ENCODE results near the gene CARMIL1.
A peak's percentile ranks its signal among the peaks of the same experiment; 100 is the strongest.

Gene CARMIL1

GRCh38 chr6:25277386-25277785, 1.8 kb upstream of the CARMIL1 start:
- no peak overlapping the region for H3K4me3 ChIP-seq (ENCODE audit: low read length in 2 of 2)
- no peaks in the 10 kb centered on the region for H3K27me3 ChIP-seq (ENCODE audit: control insufficient read depth in 1 of 2, insufficient read depth in 2 of 2, low read length in 2 of 2)
- no peak overlapping the region for H3K9ac ChIP-seq (ENCODE audit: low read length in 2 of 2)
- H3K36me3 ChIP-seq (ENCODE audit: control insufficient read depth in 2 of 2, insufficient read depth in 2 of 2, low read length in 2 of 2), result no peaks in the 10 kb centered on the region
- no peak overlapping the region for H3K27ac ChIP-seq (ENCODE audit: low read length)
- peaks cover 19% of the 10 kb centered on the region for H3K4me1 ChIP-seq (ENCODE audit: control insufficient read depth, insufficient read depth, low read length)
- no peaks in the 10 kb centered on the region for H3K9me3 ChIP-seq (ENCODE audit: control insufficient read depth in 2 of 2, low read length in 2 of 2)

GRCh38 chr6:25277857-25278256, 1.3 kb upstream of the CARMIL1 start:
- Histone ChIP-seq H3K27ac (ENCODE audit: low read length) (no peak overlapping the region), H3K9ac (ENCODE audit: low read length in 2 of 2) (no peak overlapping the region), H3K4me3 (ENCODE audit: low read length in 2 of 2) (no peak overlapping the region), H3K9me3 (ENCODE audit: control insufficient read depth in 2 of 2, low read length in 2 of 2) (no peaks in the 10 kb centered on the region), H3K4me1 (ENCODE audit: control insufficient read depth, insufficient read depth, low read length) (peaks cover 19% of the 10 kb centered on the region), H3K27me3 (ENCODE audit: control insufficient read depth in 1 of 2, insufficient read depth in 2 of 2, low read length in 2 of 2) (no peaks in the 10 kb centered on the region), H3K36me3 (ENCODE audit: control insufficient read depth in 2 of 2, insufficient read depth in 2 of 2, low read length in 2 of 2) (no peaks in the 10 kb centered on the region)

GRCh38 chr6:25278261-25278913, 787 bp upstream of the CARMIL1 start:
- peak overlapping the region; percentile 64 to 68 for H3K9ac ChIP-seq (ENCODE audit: low read length in 2 of 2)

GRCh38 chr6:25279748-25280343, 672 bp downstream of the CARMIL1 start:
- no peak overlapping the region for H3K27ac ChIP-seq (ENCODE audit: low read length)
- H3K4me1 ChIP-seq (ENCODE audit: control insufficient read depth, insufficient read depth, low read length), result peaks cover 19% of the 10 kb centered on the region
- peak overlapping the region; percentile 64 to 80 for H3K9ac ChIP-seq (ENCODE audit: low read length in 2 of 2)
- H3K36me3 ChIP-seq (ENCODE audit: control insufficient read depth in 2 of 2, insufficient read depth in 2 of 2, low read length in 2 of 2), result no peaks in the 10 kb centered on the region
- no peaks in the 10 kb centered on the region for H3K9me3 ChIP-seq (ENCODE audit: control insufficient read depth in 2 of 2, low read length in 2 of 2)
- H3K27me3 ChIP-seq (ENCODE audit: control insufficient read depth in 1 of 2, insufficient read depth in 2 of 2, low read length in 2 of 2), result no peaks in the 10 kb centered on the region
- H3K4me3 ChIP-seq (ENCODE audit: low read length in 2 of 2), result peak overlapping the region; percentile 78 to 85

More at GRCh38 chr6:25278261-25278913, 787 bp upstream of the CARMIL1 start:
- Histone ChIP-seq H3K9me3 (ENCODE audit: control insufficient read depth in 2 of 2, low read length in 2 of 2) (no peaks in the 10 kb centered on the region), H3K27me3 (ENCODE audit: control insufficient read depth in 1 of 2, insufficient read depth in 2 of 2, low read length in 2 of 2) (no peaks in the 10 kb centered on the region), H3K27ac (ENCODE audit: low read length) (no peak overlapping the region), H3K4me1 (ENCODE audit: control insufficient read depth, insufficient read depth, low read length) (peaks cover 19% of the 10 kb centered on the region), H3K4me3 (ENCODE audit: low read length in 2 of 2) (peak overlapping the region; percentile 78 to 85), H3K36me3 (ENCODE audit: control insufficient read depth in 2 of 2, insufficient read depth in 2 of 2, low read length in 2 of 2) (no peaks in the 10 kb centered on the region)

GRCh38 chr6:25280344-25281074, 1.3 kb downstream of the CARMIL1 start:
- peak overlapping the region in 1 of 2 donors; percentile 80 for H3K9ac ChIP-seq (ENCODE audit: low read length in 2 of 2)

GRCh38 chr6:25286891-25287290, 7.7 kb downstream of the CARMIL1 start:
- no peak overlapping the region for H3K9ac ChIP-seq (ENCODE audit: low read length in 2 of 2)
- H3K4me1 ChIP-seq (ENCODE audit: control insufficient read depth, insufficient read depth, low read length), result no peaks in the 10 kb centered on the region
- H3K9me3 ChIP-seq (ENCODE audit: control insufficient read depth in 2 of 2, low read length in 2 of 2), result no peaks in the 10 kb centered on the region
- no peak overlapping the region for H3K4me3 ChIP-seq (ENCODE audit: low read length in 2 of 2)
- no peaks in the 10 kb centered on the region for H3K27me3 ChIP-seq (ENCODE audit: control insufficient read depth in 1 of 2, insufficient read depth in 2 of 2, low read length in 2 of 2)
- H3K36me3 ChIP-seq (ENCODE audit: control insufficient read depth in 2 of 2, insufficient read depth in 2 of 2, low read length in 2 of 2), result no peaks in the 10 kb centered on the region
- H3K27ac ChIP-seq (ENCODE audit: low read length), result no peak overlapping the region

More at GRCh38 chr6:25280344-25281074, 1.3 kb downstream of the CARMIL1 start:
- Histone ChIP-seq H3K27ac (ENCODE audit: low read length) (no peak overlapping the region), H3K4me3 (ENCODE audit: low read length in 2 of 2) (peak overlapping the region; percentile 78 to 85), H3K36me3 (ENCODE audit: control insufficient read depth in 2 of 2, insufficient read depth in 2 of 2, low read length in 2 of 2) (no peaks in the 10 kb centered on the region), H3K9me3 (ENCODE audit: control insufficient read depth in 2 of 2, low read length in 2 of 2) (no peaks in the 10 kb centered on the region), H3K27me3 (ENCODE audit: control insufficient read depth in 1 of 2, insufficient read depth in 2 of 2, low read length in 2 of 2) (no peaks in the 10 kb centered on the region), H3K4me1 (ENCODE audit: control insufficient read depth, insufficient read depth, low read length) (peaks cover 19% of the 10 kb centered on the region)

GRCh38 chr6:25287941-25288340, 8.8 kb downstream of the CARMIL1 start:
- no peak overlapping the region for H3K27ac ChIP-seq (ENCODE audit: low read length)
- no peak overlapping the region for H3K9ac ChIP-seq (ENCODE audit: low read length in 2 of 2)
- H3K9me3 ChIP-seq (ENCODE audit: control insufficient read depth in 2 of 2, low read length in 2 of 2), result no peaks in the 10 kb centered on the region
- H3K27me3 ChIP-seq (ENCODE audit: control insufficient read depth in 1 of 2, insufficient read depth in 2 of 2, low read length in 2 of 2), result no peaks in the 10 kb centered on the region
- H3K4me1 ChIP-seq (ENCODE audit: control insufficient read depth, insufficient read depth, low read length), result no peaks in the 10 kb centered on the region
- no peak overlapping the region for H3K4me3 ChIP-seq (ENCODE audit: low read length in 2 of 2)
- H3K36me3 ChIP-seq (ENCODE audit: control insufficient read depth in 2 of 2, insufficient read depth in 2 of 2, low read length in 2 of 2), result no peaks in the 10 kb centered on the region

- no peaks in the 10 kb centered on the region for H3K36me3 ChIP-seq (ENCODE audit: control insufficient read depth in 2 of 2, insufficient read depth in 2 of 2, low read length in 2 of 2)
- no peak overlapping the region for H3K9ac ChIP-seq (ENCODE audit: low read length in 2 of 2)
- no peaks in the 10 kb centered on the region for H3K9me3 ChIP-seq (ENCODE audit: control insufficient read depth in 2 of 2, low read length in 2 of 2)
- no peak overlapping the region for H3K27ac ChIP-seq (ENCODE audit: low read length)
- H3K4me3 ChIP-seq (ENCODE audit: low read length in 2 of 2), result no peak overlapping the region
- H3K27me3 ChIP-seq (ENCODE audit: control insufficient read depth in 1 of 2, insufficient read depth in 2 of 2, low read length in 2 of 2), result no peaks in the 10 kb centered on the region
- H3K4me1 ChIP-seq (ENCODE audit: control insufficient read depth, insufficient read depth, low read length), result no peaks in the 10 kb centered on the region
Observed at GRCh38 chr6:25288518-25288917, 9.3 kb downstream of the CARMIL1 start.

GRCh38 chr6:25290306-25291060, 11.3 kb downstream of the CARMIL1 start:
- H3K4me3 ChIP-seq (ENCODE audit: low read length in 2 of 2), result no peak overlapping the region
- no peaks in the 10 kb centered on the region for H3K9me3 ChIP-seq (ENCODE audit: control insufficient read depth in 2 of 2, low read length in 2 of 2)
- H3K27ac ChIP-seq (ENCODE audit: low read length), result no peak overlapping the region
- no peaks in the 10 kb centered on the region for H3K27me3 ChIP-seq (ENCODE audit: control insufficient read depth in 1 of 2, insufficient read depth in 2 of 2, low read length in 2 of 2)
- H3K9ac ChIP-seq (ENCODE audit: low read length in 2 of 2), result no peak overlapping the region
- no peaks in the 10 kb centered on the region for H3K36me3 ChIP-seq (ENCODE audit: control insufficient read depth in 2 of 2, insufficient read depth in 2 of 2, low read length in 2 of 2)
- H3K4me1 ChIP-seq (ENCODE audit: control insufficient read depth, insufficient read depth, low read length), result no peaks in the 10 kb centered on the region

- H3K4me1 ChIP-seq (ENCODE audit: control insufficient read depth, insufficient read depth, low read length), result peaks cover 6% of the 10 kb centered on the region
- no peak overlapping the region for H3K27ac ChIP-seq (ENCODE audit: low read length)
- H3K9me3 ChIP-seq (ENCODE audit: control insufficient read depth in 2 of 2, low read length in 2 of 2), result no peaks in the 10 kb centered on the region
Observed at GRCh38 chr6:25292384-25292783, 13.2 kb downstream of the CARMIL1 start.

More at GRCh38 chr6:25292384-25292783, 13.2 kb downstream of the CARMIL1 start:
- Histone ChIP-seq H3K27me3 (ENCODE audit: control insufficient read depth in 1 of 2, insufficient read depth in 2 of 2, low read length in 2 of 2) (no peaks in the 10 kb centered on the region), H3K9ac (ENCODE audit: low read length in 2 of 2) (no peak overlapping the region), H3K36me3 (ENCODE audit: control insufficient read depth in 2 of 2, insufficient read depth in 2 of 2, low read length in 2 of 2) (no peaks in the 10 kb centered on the region), H3K4me3 (ENCODE audit: low read length in 2 of 2) (no peak overlapping the region)
